Stimulated activated CD4-positive, alpha-beta T cell treated with anti-CD3 and anti-CD28 coated beads, Interleukin-4, amount 100 ng/mL, for 24 hours (primary cell): ENCODE measurements around the gene PPWD1.

Experiments
- DNase-seq: peaks from one replicate; pipeline ENCODE4 v3.0.0-alpha.2; 2020

PPWD1 gene

DNA sequence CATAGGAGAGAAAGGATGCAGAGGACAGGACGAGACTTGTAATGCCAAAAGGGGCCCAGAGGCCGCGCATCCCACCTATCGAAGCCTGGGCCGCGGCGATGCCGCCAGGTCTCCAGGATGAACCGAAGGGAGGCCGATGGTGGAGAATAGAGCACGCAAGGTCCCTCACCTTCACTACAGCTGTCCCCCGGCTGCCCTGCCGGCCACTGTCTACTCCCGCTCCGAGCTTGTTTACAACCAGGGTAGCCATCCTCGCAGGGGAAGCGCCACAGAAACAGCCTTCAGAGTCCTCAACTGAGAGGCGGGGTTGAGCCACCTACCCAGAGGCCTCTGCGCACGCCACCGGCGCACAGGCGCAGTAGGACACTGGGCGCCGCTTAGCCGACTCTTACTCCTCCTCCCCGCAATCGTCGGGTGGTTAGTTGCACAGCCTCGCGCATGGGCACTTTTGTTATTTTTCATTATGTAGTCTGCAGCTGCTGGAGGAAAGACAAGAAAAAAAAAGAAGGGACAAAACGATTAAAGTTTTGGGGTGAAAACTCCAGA lies 61.0 kb downstream of the PPWD1 start, which contains the start of gene TRIM23:
Gene TRIM23 (minus strand): TSS at position 309 of the 546 bp plus-strand sequence. CDS start 59 bp downstream, at position 250.
- peak; percentile 93 for DNase-seq

DNA sequence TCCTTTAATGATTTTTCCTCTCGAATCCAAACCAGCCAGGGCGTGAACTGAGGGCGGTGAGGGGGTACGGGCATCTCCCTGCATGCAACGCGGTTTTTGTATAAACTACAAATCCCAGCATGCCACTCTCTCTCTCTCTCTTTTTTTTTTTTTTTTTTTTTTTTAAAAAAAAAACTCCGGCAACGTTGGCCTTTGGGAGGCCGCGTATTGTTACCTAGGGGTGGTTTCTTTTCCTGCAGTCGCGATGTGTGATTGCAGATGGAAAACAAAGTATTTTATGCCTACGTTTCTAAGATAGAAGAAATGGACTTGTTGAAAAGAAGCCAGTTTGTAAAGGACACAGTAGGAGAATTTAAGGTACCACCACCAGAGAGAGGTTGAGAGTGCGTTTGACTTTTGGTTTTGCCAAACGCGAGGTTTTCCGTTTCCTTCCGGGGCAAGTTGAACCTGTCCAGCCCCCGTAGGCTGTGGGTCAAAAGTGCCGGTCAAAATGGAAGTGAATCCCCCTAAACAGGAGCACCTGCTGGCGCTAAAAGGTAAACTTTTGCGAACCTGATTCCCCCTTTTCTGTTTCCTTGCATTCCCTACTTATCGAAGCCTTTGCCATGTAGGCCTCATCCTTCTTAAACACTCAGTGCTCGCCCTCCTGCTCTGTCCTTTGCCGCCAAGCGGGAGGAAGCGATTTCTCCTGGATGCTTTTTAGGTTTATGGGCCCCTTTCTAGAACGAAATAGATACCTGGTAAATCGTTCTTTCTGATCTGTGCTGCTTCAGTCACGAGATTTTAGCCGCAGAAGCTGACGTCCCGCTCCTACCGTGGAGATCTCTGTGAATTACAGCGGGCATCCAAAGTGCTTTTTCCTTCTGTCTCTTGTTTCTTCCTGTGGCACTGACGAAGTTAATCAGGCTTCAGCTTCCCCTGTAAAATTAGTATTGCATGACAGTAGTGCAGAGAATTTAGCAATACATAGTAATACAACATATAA lies 61.8 kb downstream of the PPWD1 start, which contains the start of the genes SHLD3 and TRAPPC13:
Gene SHLD3 (plus strand): TSS at position 457 of the 985 bp plus-strand sequence. CDS start 4,561 bp downstream, outside the sequence.
Gene TRAPPC13 (plus strand): TSS at position 457 of the 985 bp plus-strand sequence. CDS start 34 bp downstream, at position 491.
- peak; percentile 84 for DNase-seq

DNA sequence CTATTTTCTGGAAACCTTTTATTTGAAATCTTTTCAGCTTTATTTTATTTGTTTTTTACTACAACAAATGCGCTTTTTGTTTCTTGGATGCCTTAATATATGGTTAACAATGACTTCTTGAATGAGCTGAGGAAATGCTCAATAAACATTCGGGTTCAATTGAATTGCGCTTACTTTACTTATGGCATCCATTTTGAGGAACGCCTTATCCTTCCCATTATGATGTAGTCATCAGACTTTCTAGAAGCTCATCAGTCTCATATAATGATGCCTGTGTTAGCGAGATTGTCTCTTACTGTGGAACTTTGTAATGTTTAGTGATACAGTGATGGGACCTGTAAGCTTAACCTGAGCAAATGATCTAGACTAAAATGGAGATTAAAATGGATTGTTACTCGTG lies 62.6 kb downstream of the PPWD1 start:
- no peak for DNase-seq

DNA sequence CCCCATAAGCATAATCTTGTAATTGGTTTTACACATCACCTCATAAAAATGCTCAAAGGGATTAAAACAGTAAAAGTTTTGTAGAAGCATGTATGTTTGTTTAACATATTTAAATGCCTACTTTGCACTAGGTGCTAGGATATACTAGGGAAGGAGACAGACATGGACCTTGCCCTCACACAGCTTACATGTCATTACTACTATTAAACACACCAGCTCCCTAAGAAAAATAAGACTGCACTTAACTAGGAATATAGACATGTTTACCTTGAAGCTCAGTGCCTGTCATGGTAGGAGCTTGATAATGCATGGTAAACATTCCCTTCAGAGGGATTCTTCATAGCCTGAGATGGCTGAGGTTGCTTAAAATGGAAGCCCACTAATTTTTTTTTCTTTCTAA lies 67.9 kb downstream of the PPWD1 start:
- no peak for DNase-seq
